ENCODE results near the gene BABAM2.

BABAM2 gene

GRCh38 chr2:28347193-28347592, 456.7 kb downstream of the BABAM2 start:
- DNase-seq, result no peak

- no peak for DNase-seq
These were observed 457.1 kb downstream of the BABAM2 start for GRCh38 chr2:28347596-28347995.

GRCh38 chr2:28348149-28348567, 457.6 kb downstream of the BABAM2 start:
- no peak for DNase-seq

GRCh38 chr2:28348921-28349320, 458.4 kb downstream of the BABAM2 start:
- DNase-seq, result no peak

GRCh38 chr2:28349546-28350165, 459.1 kb downstream of the BABAM2 start:
- DNase-seq, result no peak

- no peak for DNase-seq
These were observed 459.7 kb downstream of the BABAM2 start for GRCh38 chr2:28350196-28350595.

GRCh38 chr2:28350791-28351285, 460.3 kb downstream of the BABAM2 start:
- no peak for DNase-seq

- no peak for DNase-seq
These were observed 461.1 kb downstream of the BABAM2 start for GRCh38 chr2:28351621-28352020.

- DNase-seq, result no peak
These were observed 461.6 kb downstream of the BABAM2 start for GRCh38 chr2:28352104-28352503.

GRCh38 chr2:28352610-28353195, 462.2 kb downstream of the BABAM2 start:
- DNase-seq, result no peak

GRCh38 chr2:28354920-28355520, 464.5 kb downstream of the BABAM2 start:
- DNase-seq, result no peak

- DNase-seq, result no peak
These were observed 465.1 kb downstream of the BABAM2 start for GRCh38 chr2:28355521-28356094.

- peak; percentile 53 for DNase-seq
These were observed 465.8 kb downstream of the BABAM2 start for GRCh38 chr2:28356095-28356911.

- DNase-seq, result no peak
These were observed 466.5 kb downstream of the BABAM2 start for GRCh38 chr2:28357055-28357454.

- no peak for DNase-seq
These were observed 467.6 kb downstream of the BABAM2 start for GRCh38 chr2:28357948-28358667.

- DNase-seq, result no peak
These were observed 468.2 kb downstream of the BABAM2 start for GRCh38 chr2:28358668-28359201.

- no peak for DNase-seq
These were observed 468.9 kb downstream of the BABAM2 start for GRCh38 chr2:28359222-28360057.

GRCh38 chr2:28360058-28360717, 469.7 kb downstream of the BABAM2 start:
- DNase-seq, result no peak

- DNase-seq, result no peak
These were observed 470.3 kb downstream of the BABAM2 start for GRCh38 chr2:28360718-28361293.
